HEK293 (cell line): ENCODE results near the gene AKAP8.

Experiments used
- CTCF ChIA-PET: fragments of 350-600 bp; formaldehyde crosslinking; extraction: SDS; loops from one replicate; lab custom pipeline; 2021; ENCODE audit warnings: antibody characterized with exemption; lab: Yijun Ruan, JAX
- POLR2A ChIA-PET: fragments of 300-600 bp; formaldehyde crosslinking; extraction: SDS; loops from one replicate; lab custom pipeline; 2020; ENCODE audit warnings: antibody characterized with exemption, inconsistent platforms; lab: Yijun Ruan, JAX
- H3K27ac ChIP-seq: fragments of 200-500 bp; sonication (Bioruptor generic); 2 replicates; pipeline ENCODE4 v1.5.1; 2014; ENCODE audit warnings: low read depth, low read length, control low read depth, inconsistent platforms; ENCODE audit errors: extremely low read depth
- H3K36me3 ChIP-seq, 2 experiments: fragments of 200-500 bp in 1 of 2; sonication (Bioruptor generic) in 1 of 2; 1 replicate in 1 of 2; 2 replicates in 1 of 2; pipeline ENCODE4 v1.5.1; 2014 to 2017; ENCODE audit warnings: inconsistent platforms in 2 of 2, low read length in 2 of 2; ENCODE audit not compliant: control insufficient read depth in 2 of 2, insufficient read depth in 1 of 2
- H3K4me1 ChIP-seq: fragments of 200-500 bp; sonication (Bioruptor generic); 2 replicates; pipeline ENCODE4 v1.5.1; 2014; ENCODE audit warnings: mild to moderate bottlenecking, low read length, inconsistent platforms; ENCODE audit not compliant: control insufficient read depth, insufficient read depth
- H3K4me3 ChIP-seq: 2 replicates; pipeline ENCODE4 v1.5.1; 2011; ENCODE audit warnings: low read depth, mild to moderate bottlenecking, control low read depth, low read length, moderate library complexity
- H3K9me3 ChIP-seq: fragments of 200-500 bp; sonication (Bioruptor generic); 2 replicates; pipeline ENCODE4 v1.5.1; 2014; ENCODE audit warnings: low read depth, low read length, inconsistent platforms; ENCODE audit not compliant: control insufficient read depth, insufficient read depth
- EGR2 ChIP-seq: fragments of 450-650 bp; formaldehyde crosslinking; IDR thresholded peaks from 2 replicates; pipeline ENCODE4 v1.5.1; 2016; ENCODE audit warnings: low read depth, missing biosample characterization, missing genetic modification characterization
- IKZF3 ChIP-seq: fragments of 450-650 bp; IDR thresholded peaks from 2 replicates; pipeline ENCODE4 v1.5.0; 2018; ENCODE audit warnings: missing biosample characterization, mild to moderate bottlenecking, missing genetic modification characterization, moderate library complexity
- PATZ1 ChIP-seq: fragments of 450-650 bp; formaldehyde crosslinking; IDR thresholded peaks from 2 replicates; pipeline ENCODE4 v1.5.1; 2016; ENCODE audit warnings: missing biosample characterization, missing genetic modification characterization
- SCRT1 ChIP-seq: fragments of 450-650 bp; formaldehyde crosslinking; IDR thresholded peaks from 2 replicates; pipeline ENCODE4 v1.5.1; 2016; ENCODE audit warnings: missing biosample characterization, missing genetic modification characterization, borderline replicate concordance
- SCRT2 ChIP-seq: fragments of 450-650 bp; formaldehyde crosslinking; IDR thresholded peaks from 2 replicates; pipeline ENCODE4 v1.5.1; 2016; ENCODE audit warnings: missing biosample characterization, missing genetic modification characterization
- ZBTB8A ChIP-seq: fragments of 450-650 bp; formaldehyde crosslinking; IDR thresholded peaks from 2 replicates; pipeline ENCODE4 v1.5.1; 2016; ENCODE audit warnings: missing biosample characterization, missing genetic modification characterization
- ZFHX2 ChIP-seq: fragments of 450-650 bp; formaldehyde crosslinking; conservative IDR thresholded peaks from 2 replicates; pipeline ENCODE4 v1.5.1; 2016; ENCODE audit warnings: missing biosample characterization, missing genetic modification characterization
- ZIC2 ChIP-seq: fragments of 450-650 bp; formaldehyde crosslinking; IDR thresholded peaks from 2 replicates; pipeline ENCODE4 v1.5.1; 2016; ENCODE audit warnings: missing biosample characterization, missing genetic modification characterization
- ZNF10 ChIP-seq: fragments of 450-650 bp; formaldehyde crosslinking; IDR thresholded peaks from 2 replicates; pipeline ENCODE4 v1.5.1; 2017; ENCODE audit warnings: missing biosample characterization, missing genetic modification characterization
- ZNF138 ChIP-seq: fragments of 450-650 bp; formaldehyde crosslinking; IDR thresholded peaks from 2 replicates; pipeline ENCODE4 v1.5.1; 2016; ENCODE audit warnings: missing biosample characterization, missing genetic modification characterization, borderline replicate concordance
- ZNF174 ChIP-seq: fragments of 450-650 bp; formaldehyde crosslinking; IDR thresholded peaks from 2 replicates; pipeline ENCODE4 v1.5.0; 2017; ENCODE audit warnings: missing biosample characterization, mild to moderate bottlenecking, missing genetic modification characterization
- ZNF521 ChIP-seq: fragments of 450-650 bp; formaldehyde crosslinking; IDR thresholded peaks from 2 replicates; pipeline ENCODE4 v1.5.1; 2017; ENCODE audit warnings: missing biosample characterization, mild to moderate bottlenecking, missing genetic modification characterization
- ZNF571 ChIP-seq: fragments of 450-650 bp; formaldehyde crosslinking; IDR thresholded peaks from 2 replicates; pipeline ENCODE4 v1.5.0; 2017; ENCODE audit warnings: missing biosample characterization, missing genetic modification characterization
- ZNF626 ChIP-seq: fragments of 450-650 bp; sonication (Bioruptor Pico); formaldehyde crosslinking; IDR thresholded peaks from 2 replicates; pipeline ENCODE4 v1.5.1; 2018; ENCODE audit warnings: missing biosample characterization, missing genetic modification characterization, inconsistent platforms
- ZNF677 ChIP-seq: fragments of 450-650 bp; IDR thresholded peaks from 2 replicates; pipeline ENCODE4 v1.5.0; 2018; ENCODE audit warnings: missing biosample characterization, mild to moderate bottlenecking, missing genetic modification characterization, moderate library complexity
- ZNF701 ChIP-seq: fragments of 450-650 bp; formaldehyde crosslinking; IDR thresholded peaks from 2 replicates; pipeline ENCODE4 v1.5.1; 2016; ENCODE audit warnings: missing biosample characterization, missing genetic modification characterization
- ZNF791 ChIP-seq: fragments of 450-650 bp; formaldehyde crosslinking; IDR thresholded peaks from 2 replicates; pipeline ENCODE4 v1.5.1; 2016; ENCODE audit warnings: missing biosample characterization, missing genetic modification characterization
- ZSCAN18 ChIP-seq: fragments of 450-650 bp; formaldehyde crosslinking; IDR thresholded peaks from 2 replicates; pipeline ENCODE4 v1.5.1; 2016; ENCODE audit warnings: missing biosample characterization, missing genetic modification characterization
- TF ChIP-seq, protein P1 (sequence below): fragments of 450-650 bp; formaldehyde crosslinking; IDR thresholded peaks from 2 replicates; pipeline ENCODE4 v1.5.1; 2016; ENCODE audit warnings: missing biosample characterization, missing genetic modification characterization, borderline replicate concordance
- TF ChIP-seq, protein P2 (sequence below): fragments of 450-650 bp; formaldehyde crosslinking; IDR thresholded peaks from 2 replicates; pipeline ENCODE4 v1.5.1; 2016; ENCODE audit warnings: missing biosample characterization, missing genetic modification characterization
- TF ChIP-seq, protein P3 (sequence below): fragments of 450-650 bp; formaldehyde crosslinking; IDR thresholded peaks from 2 replicates; pipeline ENCODE4; 2016; ENCODE audit warnings: missing biosample characterization, missing genetic modification characterization

AKAP8 gene

DNA sequence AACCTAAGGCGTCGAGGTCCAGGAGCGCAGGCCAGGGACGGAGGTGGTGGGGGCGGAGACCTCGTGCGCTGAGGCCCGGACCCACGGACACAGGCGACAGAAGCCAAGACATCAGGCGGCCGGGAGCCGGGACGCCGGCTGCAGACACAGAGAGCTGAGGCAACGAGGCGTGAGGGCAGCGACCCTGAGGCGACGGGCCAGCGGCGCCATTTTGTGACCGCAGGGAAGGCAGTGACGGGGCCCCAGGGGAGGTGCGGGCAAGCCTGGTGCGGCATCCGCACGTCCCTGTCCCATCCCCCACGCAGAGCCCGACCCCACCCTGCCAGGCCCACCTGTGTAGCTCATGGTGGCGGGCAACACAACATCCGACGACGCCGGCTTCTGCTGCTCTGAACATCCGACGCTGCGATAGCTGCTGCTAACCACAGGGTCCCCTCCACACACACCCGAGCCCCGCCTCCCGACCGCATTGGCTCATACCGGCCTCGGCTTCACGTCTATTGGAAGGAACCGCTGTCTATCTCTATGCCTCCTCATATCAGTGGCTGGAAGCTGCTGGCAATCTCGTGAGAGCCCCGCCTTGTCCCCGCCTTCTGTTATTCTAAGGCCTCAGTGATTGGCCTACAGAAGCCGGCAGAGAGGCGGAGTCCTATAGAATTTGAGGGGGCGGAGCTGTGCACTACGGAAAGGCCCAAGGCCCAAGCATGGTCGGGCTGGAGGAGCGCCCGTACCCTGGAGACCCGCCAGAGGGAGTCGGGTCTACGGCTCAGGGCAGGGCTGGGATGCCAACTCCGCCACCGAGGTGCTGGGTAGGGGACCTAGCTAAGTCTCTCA, 39.2 kb upstream of the AKAP8 start, which contains the start of gene AKAP8L (continued):
- peak; percentile 70; the same call in 1 of the 2 replicates for TF ChIP-seq ZNF10 (tag by site-specific recombination)
- TF ChIP-seq, protein P1, sequence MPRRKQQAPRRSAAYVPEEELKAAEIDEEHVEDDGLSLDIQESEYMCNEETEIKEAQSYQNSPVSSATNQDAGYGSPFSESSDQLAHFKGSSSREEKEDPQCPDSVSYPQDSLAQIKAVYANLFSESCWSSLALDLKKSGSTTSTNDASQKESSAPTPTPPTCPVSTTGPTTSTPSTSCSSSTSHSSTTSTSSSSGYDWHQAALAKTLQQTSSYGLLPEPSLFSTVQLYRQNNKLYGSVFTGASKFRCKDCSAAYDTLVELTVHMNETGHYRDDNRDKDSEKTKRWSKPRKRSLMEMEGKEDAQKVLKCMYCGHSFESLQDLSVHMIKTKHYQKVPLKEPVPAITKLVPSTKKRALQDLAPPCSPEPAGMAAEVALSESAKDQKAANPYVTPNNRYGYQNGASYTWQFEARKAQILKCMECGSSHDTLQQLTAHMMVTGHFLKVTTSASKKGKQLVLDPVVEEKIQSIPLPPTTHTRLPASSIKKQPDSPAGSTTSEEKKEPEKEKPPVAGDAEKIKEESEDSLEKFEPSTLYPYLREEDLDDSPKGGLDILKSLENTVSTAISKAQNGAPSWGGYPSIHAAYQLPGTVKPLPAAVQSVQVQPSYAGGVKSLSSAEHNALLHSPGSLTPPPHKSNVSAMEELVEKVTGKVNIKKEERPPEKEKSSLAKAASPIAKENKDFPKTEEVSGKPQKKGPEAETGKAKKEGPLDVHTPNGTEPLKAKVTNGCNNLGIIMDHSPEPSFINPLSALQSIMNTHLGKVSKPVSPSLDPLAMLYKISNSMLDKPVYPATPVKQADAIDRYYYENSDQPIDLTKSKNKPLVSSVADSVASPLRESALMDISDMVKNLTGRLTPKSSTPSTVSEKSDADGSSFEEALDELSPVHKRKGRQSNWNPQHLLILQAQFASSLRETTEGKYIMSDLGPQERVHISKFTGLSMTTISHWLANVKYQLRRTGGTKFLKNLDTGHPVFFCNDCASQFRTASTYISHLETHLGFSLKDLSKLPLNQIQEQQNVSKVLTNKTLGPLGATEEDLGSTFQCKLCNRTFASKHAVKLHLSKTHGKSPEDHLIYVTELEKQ (tag by site-specific recombination), result no peak
- peak; percentile 89 for TF ChIP-seq SCRT2 (tag by site-specific recombination)

- Histone ChIP-seq H3K36me3 (peaks cover 16 to 36% of the 10 kb centered on the region in 2 experiments), H3K4me3 (peak overlapping the region; percentile 92), H3K4me1 (peaks cover 19% of the 10 kb centered on the region), H3K9me3 (no peaks in the 10 kb centered on the region), H3K27ac (peak overlapping the region; percentile 98)
- CTCF ChIA-PET, result interaction anchor here (0.5 to 2.8 kb wide), 7 partner anchors 9 to 254 kb away, joined by 3 to 27 read pairs (median 7); no protein-coding TSS in a partner anchor
- POLR2A ChIA-PET, result interaction anchor here (0.9 to 4.8 kb wide), 18 partner anchors 8 to 245 kb away, joined by 3 to 94 read pairs (median 5); partner anchors contain the start of gene AKAP8
- no peak for TF ChIP-seq ZNF677
- no peak for TF ChIP-seq SCRT1 (tag by site-specific recombination)
- TF ChIP-seq ZBTB8A (tag by site-specific recombination), result peak; percentile 14; the same call in 1 of the 2 replicates
- no peak for TF ChIP-seq ZNF626
- peak; percentile 88; the same call in 1 of the 2 replicates for TF ChIP-seq EGR2 (tag by site-specific recombination)
- no peak for TF ChIP-seq ZNF138 (tag by site-specific recombination)
- TF ChIP-seq, protein P2, sequence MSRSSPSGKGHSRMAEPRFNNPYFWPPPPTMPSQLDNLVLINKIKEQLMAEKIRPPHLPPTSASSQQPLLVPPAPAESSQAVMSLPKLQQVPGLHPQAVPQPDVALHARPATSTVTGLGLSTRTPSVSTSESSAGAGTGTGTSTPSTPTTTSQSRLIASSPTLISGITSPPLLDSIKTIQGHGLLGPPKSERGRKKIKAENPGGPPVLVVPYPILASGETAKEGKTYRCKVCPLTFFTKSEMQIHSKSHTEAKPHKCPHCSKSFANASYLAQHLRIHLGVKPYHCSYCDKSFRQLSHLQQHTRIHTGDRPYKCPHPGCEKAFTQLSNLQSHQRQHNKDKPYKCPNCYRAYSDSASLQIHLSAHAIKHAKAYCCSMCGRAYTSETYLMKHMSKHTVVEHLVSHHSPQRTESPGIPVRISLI, result no peak
- TF ChIP-seq ZNF521, result no peak
- TF ChIP-seq ZNF174 (tag by site-specific recombination), result no peak
- TF ChIP-seq ZNF571 (tag by site-specific recombination), result no peak
- TF ChIP-seq ZNF791 (tag by site-specific recombination), result no peak
- TF ChIP-seq PATZ1 (tag by site-specific recombination), result 0 out of 2 replicates have a peak, but pooled peaks have one; percentile 46
- no peak for TF ChIP-seq ZSCAN18 (tag by site-specific recombination)
- TF ChIP-seq ZFHX2, result peak; percentile 96
- TF ChIP-seq ZNF701 (tag by site-specific recombination), result no peak
- TF ChIP-seq, protein P1 (tag by site-specific recombination), result no peak
- no peak for TF ChIP-seq IKZF3 (tag by site-specific recombination)
- TF ChIP-seq ZIC2 (tag by site-specific recombination), result peak; percentile 74
- TF ChIP-seq, protein P3, sequence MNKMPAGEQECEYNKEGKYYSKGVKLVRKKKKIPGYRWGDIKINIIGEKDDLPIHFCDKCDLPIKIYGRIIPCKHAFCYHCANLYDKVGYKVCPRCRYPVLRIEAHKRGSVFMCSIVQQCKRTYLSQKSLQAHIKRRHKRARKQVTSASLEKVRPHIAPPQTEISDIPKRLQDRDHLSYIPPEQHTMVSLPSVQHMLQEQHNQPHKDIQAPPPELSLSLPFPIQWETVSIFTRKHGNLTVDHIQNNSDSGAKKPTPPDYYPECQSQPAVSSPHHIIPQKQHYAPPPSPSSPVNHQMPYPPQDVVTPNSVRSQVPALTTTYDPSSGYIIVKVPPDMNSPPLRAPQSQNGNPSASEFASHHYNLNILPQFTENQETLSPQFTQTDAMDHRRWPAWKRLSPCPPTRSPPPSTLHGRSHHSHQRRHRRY (tag by site-specific recombination), result no peak
These were observed 38.6 kb upstream of the AKAP8 start for GRCh38 chr19:15418231-15418578.
